Ovary (tissue), 3 donors: Measurements from ENCODE around the gene WNT7A.

Source experiments
- EP300 ChIP-seq: sonication (generic); formaldehyde crosslinking; IDR thresholded peaks from one replicate; pipeline ENCODE4 v1.6.1; 2017; ENCODE audit warnings: antibody characterized with exemption
- POLR2A ChIP-seq: fragments of 450-650 bp; IDR thresholded peaks from one replicate; pipeline ENCODE4 v1.6.1; 2017; ENCODE audit warnings: antibody characterized with exemption, mild to moderate bottlenecking, moderate library complexity
- TF ChIP-seq, protein P1 (sequence below), 3 donors: fragments of 450-650 bp in 2 of 3; fragments of 200-600 bp in 1 of 3; IDR thresholded peaks; one replicate each; pipeline versions ENCODE4 v1.5.1 to v1.8.0; 2016 to 2022; ENCODE audit warnings: antibody characterized with exemption in 3 of 3, mild to moderate bottlenecking in 1 of 3
- donor health status: DM: no; HTN: no; CAD: no.

GRCh38 chr3:13884851-13885703 lies 5.2 kb upstream of the WNT7A start:
- TF ChIP-seq, protein P1, sequence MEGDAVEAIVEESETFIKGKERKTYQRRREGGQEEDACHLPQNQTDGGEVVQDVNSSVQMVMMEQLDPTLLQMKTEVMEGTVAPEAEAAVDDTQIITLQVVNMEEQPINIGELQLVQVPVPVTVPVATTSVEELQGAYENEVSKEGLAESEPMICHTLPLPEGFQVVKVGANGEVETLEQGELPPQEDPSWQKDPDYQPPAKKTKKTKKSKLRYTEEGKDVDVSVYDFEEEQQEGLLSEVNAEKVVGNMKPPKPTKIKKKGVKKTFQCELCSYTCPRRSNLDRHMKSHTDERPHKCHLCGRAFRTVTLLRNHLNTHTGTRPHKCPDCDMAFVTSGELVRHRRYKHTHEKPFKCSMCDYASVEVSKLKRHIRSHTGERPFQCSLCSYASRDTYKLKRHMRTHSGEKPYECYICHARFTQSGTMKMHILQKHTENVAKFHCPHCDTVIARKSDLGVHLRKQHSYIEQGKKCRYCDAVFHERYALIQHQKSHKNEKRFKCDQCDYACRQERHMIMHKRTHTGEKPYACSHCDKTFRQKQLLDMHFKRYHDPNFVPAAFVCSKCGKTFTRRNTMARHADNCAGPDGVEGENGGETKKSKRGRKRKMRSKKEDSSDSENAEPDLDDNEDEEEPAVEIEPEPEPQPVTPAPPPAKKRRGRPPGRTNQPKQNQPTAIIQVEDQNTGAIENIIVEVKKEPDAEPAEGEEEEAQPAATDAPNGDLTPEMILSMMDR (IDR thresholded peaks at IDR 0.05), result no peak
- TF ChIP-seq EP300 (no peak), POLR2A (no peak)
